SK-N-MC (cell line): ENCODE results near the gene PTTG1.

Experiments
- EZH2 ChIP-seq: fragments of 200-600 bp; sonication (generic); IDR thresholded peaks from one replicate; pipeline ENCODE4 v1.6.1; 2017; ENCODE audit warnings: antibody characterized with exemption
- FOXP2 ChIP-seq: optimal IDR thresholded peaks from 2 replicates; pipeline ENCODE3; 2011; ENCODE audit warnings: mild to moderate bottlenecking, moderate library complexity; ENCODE audit not compliant: insufficient read depth; ENCODE audit errors: extremely low read length, control extremely low read depth
- POLR2AphosphoS5 ChIP-seq: IDR thresholded peaks from 2 replicates; pipeline ENCODE4 v1.6.1; 2012; ENCODE audit warnings: mild to moderate bottlenecking, low read depth, low read length, borderline replicate concordance

- no peak for TF ChIP-seq POLR2AphosphoS5
- no peak for TF ChIP-seq EZH2
- no peak for TF ChIP-seq FOXP2
Measured at GRCh38 chr5:160377651-160378050, 44.0 kb upstream of the PTTG1 start.
